IMR-90 (cell line): ENCODE results near the gene SLC30A10. TPM values are rescaled to one million over a fixed set of nuclear protein-coding genes. Genes with fewer than 3 reads are reported as not detected.

Source experiments
- ATAC-seq: fragments of 200-7000 bp; cut with Tn5 transposase; 2 replicates; pipeline ENCODE4 v1.9.1; 2020; ENCODE audit warnings: low read depth, mild to moderate bottlenecking, moderate library complexity
- Bru-seq: library from RNA; stranded (reverse); fragments of 400-500 nt; gene quantifications from one replicate; lab custom pipeline; 2021; lab: Mats Ljungman, UMichigan
- BruChase-seq, 2 experiments: library from RNA; stranded (reverse); fragments of 400-500 nt; gene quantifications; one replicate each; lab custom pipeline; 2021; lab: Mats Ljungman, UMichigan
- BruUV-seq: library from RNA; stranded (reverse); fragments of 400-500 nt; replicated peaks from 2 replicates; lab custom pipeline; 2021; lab: Mats Ljungman, UMichigan
- CTCF ChIA-PET: fragments of 300-600 bp; formaldehyde crosslinking; extraction: SDS; loops from one replicate; lab custom pipeline; 2021; ENCODE audit warnings: antibody characterized with exemption; lab: Yijun Ruan, JAX
- POLR2A ChIA-PET: fragments of 300-600 bp; sonication (Branson Sonifier 250); formaldehyde crosslinking; loops from one replicate; lab custom pipeline; 2022; ENCODE audit warnings: antibody characterized with exemption; ENCODE audit not compliant: unreplicated experiment; lab: Charles Lee
- DNase-seq: peaks from one replicate; pipeline ENCODE4 v3.0.0; 2013
- H2AFZ ChIP-seq: replicated peaks from 2 replicates; pipeline ENCODE3; 2013; ENCODE audit warnings: low read length, mild to moderate bottlenecking; ENCODE audit not compliant: poor library complexity
- H2AK5ac ChIP-seq: 2 replicates; pipeline ENCODE4 v1.6.1; 2013; ENCODE audit warnings: low read depth, low read length, inconsistent platforms
- H2AK9ac ChIP-seq: replicated peaks from 2 replicates; pipeline ENCODE3; 2013; ENCODE audit warnings: mild to moderate bottlenecking, low read depth, low read length, moderate library complexity; ENCODE audit not compliant: poor library complexity
- H2BK120ac ChIP-seq: 2 replicates; pipeline ENCODE4 v1.6.1; 2013; ENCODE audit warnings: low read depth, low read length, inconsistent platforms
- H2BK15ac ChIP-seq: 3 replicates; pipeline ENCODE4 v1.6.1; 2013; ENCODE audit warnings: low read depth, low read length, inconsistent platforms
- H2BK20ac ChIP-seq: 2 replicates; pipeline ENCODE4 v1.6.1; 2013; ENCODE audit warnings: low read depth, mild to moderate bottlenecking, inconsistent platforms, low read length, moderate library complexity
- H2BK5ac ChIP-seq: 2 replicates; pipeline ENCODE4 v1.6.1; 2013; ENCODE audit warnings: mild to moderate bottlenecking, low read depth, low read length, inconsistent platforms; ENCODE audit not compliant: poor library complexity, severe bottlenecking
- H3K14ac ChIP-seq: replicated peaks from 2 replicates; pipeline ENCODE4 v1.6.1; 2013; ENCODE audit warnings: low read depth, low read length, inconsistent platforms
- H3K18ac ChIP-seq: 2 replicates; pipeline ENCODE4 v1.6.1; 2013; ENCODE audit warnings: low read depth, low read length, control low read depth
- H3K23ac ChIP-seq: 2 replicates; pipeline ENCODE4 v1.6.1; 2013; ENCODE audit warnings: low read depth, low read length, inconsistent platforms
- H3K27ac ChIP-seq: 2 replicates; pipeline ENCODE4 v1.5.1; 2013; ENCODE audit warnings: mild to moderate bottlenecking, control low read depth, low read length; ENCODE audit not compliant: insufficient read depth
- H3K27me3 ChIP-seq: 2 replicates; pipeline ENCODE4 v1.6.1; 2013; ENCODE audit warnings: low read length; ENCODE audit not compliant: control insufficient read depth, insufficient read depth
- H3K36me3 ChIP-seq: 2 replicates; pipeline ENCODE4 v1.6.1; 2013; ENCODE audit warnings: low read length, mixed read lengths; ENCODE audit not compliant: control insufficient read depth, insufficient read depth
- H3K4ac ChIP-seq: 2 replicates; pipeline ENCODE4 v1.6.1; 2013; ENCODE audit warnings: low read depth, low read length, inconsistent platforms
- H3K4me1 ChIP-seq: 2 replicates; pipeline ENCODE4 v1.6.1; 2013; ENCODE audit warnings: low read length, mixed read lengths; ENCODE audit not compliant: control insufficient read depth, insufficient read depth
- H3K4me2 ChIP-seq: 2 replicates; pipeline ENCODE4 v1.6.1; 2013; ENCODE audit warnings: low read depth, mild to moderate bottlenecking, control low read depth, low read length, moderate library complexity
- H3K4me3 ChIP-seq: 2 replicates; pipeline ENCODE4 v1.5.1; 2013; ENCODE audit warnings: low read depth, mild to moderate bottlenecking, control low read depth, low read length, moderate library complexity; ENCODE audit not compliant: insufficient read depth
- H3K56ac ChIP-seq: 2 replicates; pipeline ENCODE4 v1.6.1; 2013; ENCODE audit warnings: low read length, inconsistent platforms; ENCODE audit not compliant: insufficient read depth; ENCODE audit errors: extremely low read depth
- H3K79me1 ChIP-seq, 2 experiments: 2 replicates each; pipeline ENCODE4 v1.6.1; 2013; ENCODE audit warnings: low read length in 2 of 2, inconsistent platforms in 1 of 2, low read depth in 1 of 2
- H3K9ac ChIP-seq: 2 replicates; pipeline ENCODE4 v1.6.1; 2013; ENCODE audit warnings: low read depth, low read length, control low read depth
- H3K9me1 ChIP-seq: 2 replicates; pipeline ENCODE4 v1.6.1; 2013; ENCODE audit warnings: low read length, inconsistent platforms; ENCODE audit not compliant: insufficient read depth
- H3K9me3 ChIP-seq: 2 replicates; pipeline ENCODE4 v1.6.1; 2013; ENCODE audit warnings: low read length; ENCODE audit not compliant: control insufficient read depth, insufficient read depth
- H4K20me1 ChIP-seq: 2 replicates; pipeline ENCODE4 v1.6.1; 2013; ENCODE audit warnings: low read length, inconsistent platforms; ENCODE audit not compliant: insufficient read depth
- H4K5ac ChIP-seq: 2 replicates; pipeline ENCODE4 v1.6.1; 2013; ENCODE audit warnings: mild to moderate bottlenecking, low read depth, low read length, control low read depth
- H4K8ac ChIP-seq, 2 experiments: 2 replicates each; pipeline ENCODE4 v1.6.1; 2013; ENCODE audit warnings: low read depth in 2 of 2, low read length in 2 of 2, control low read depth in 1 of 2, inconsistent platforms in 1 of 2
- H4K91ac ChIP-seq: 2 replicates; pipeline ENCODE4 v1.6.1; 2013; ENCODE audit warnings: low read depth, low read length, inconsistent platforms; ENCODE audit not compliant: insufficient read depth
- BHLHE40 ChIP-seq: fragments of 150-350 bp; IDR thresholded peaks from 2 replicates; pipeline ENCODE4 v1.6.1; 2016; ENCODE audit warnings: mild to moderate bottlenecking, low read depth, low read length
- CEBPB ChIP-seq: IDR thresholded peaks from 2 replicates; pipeline ENCODE4 v1.6.1; 2012; ENCODE audit warnings: low read depth, low read length, improper control_type of control experiment
- CHD1 ChIP-seq: IDR thresholded peaks from 2 replicates; pipeline ENCODE4 v1.6.1; 2012; ENCODE audit warnings: low read depth, low read length, improper control_type of control experiment
- ELK1 ChIP-seq: fragments of 150-350 bp; IDR thresholded peaks from 2 replicates; pipeline ENCODE4 v1.6.1; 2016; ENCODE audit warnings: low read depth, mild to moderate bottlenecking, low read length, moderate library complexity, borderline replicate concordance
- FOS ChIP-seq: fragments of 150-350 bp; IDR thresholded peaks from 2 replicates; pipeline ENCODE4 v1.6.1; 2016; ENCODE audit warnings: low read depth, low read length
- MAFK ChIP-seq: IDR thresholded peaks from 2 replicates; pipeline ENCODE4 v1.6.1; 2012; ENCODE audit warnings: low read depth, low read length, improper control_type of control experiment
- MAZ ChIP-seq: IDR thresholded peaks from 2 replicates; pipeline ENCODE4 v1.6.1; 2012; ENCODE audit warnings: low read depth, mild to moderate bottlenecking, low read length, improper control_type of control experiment, moderate library complexity, borderline replicate concordance
- MXI1 ChIP-seq: IDR thresholded peaks from 2 replicates; pipeline ENCODE4 v1.6.1; 2012; ENCODE audit warnings: low read depth, mild to moderate bottlenecking, low read length, moderate library complexity, borderline replicate concordance
- NFE2L2 ChIP-seq: fragments of 150-350 bp; IDR thresholded peaks from 2 replicates; pipeline ENCODE4 v1.6.1; 2016; ENCODE audit warnings: low read depth, mild to moderate bottlenecking, low read length
- POLR2A ChIP-seq: IDR thresholded peaks from 2 replicates; pipeline ENCODE4 v1.6.1; 2012; ENCODE audit warnings: mild to moderate bottlenecking, low read depth, low read length
- RAD21 ChIP-seq: IDR thresholded peaks from 2 replicates; pipeline ENCODE4 v1.6.1; 2012; ENCODE audit warnings: low read length, improper control_type of control experiment
- RCOR1 ChIP-seq: IDR thresholded peaks from 2 replicates; pipeline ENCODE4 v1.6.1; 2012; ENCODE audit warnings: mild to moderate bottlenecking, low read length, improper control_type of control experiment; ENCODE audit not compliant: insufficient replicate concordance
- RFX5 ChIP-seq: IDR thresholded peaks from 2 replicates; pipeline ENCODE4 v1.8.0; 2012; ENCODE audit warnings: low read depth, mild to moderate bottlenecking, low read length, moderate library complexity
- SMC3 ChIP-seq: fragments of 150-350 bp; IDR thresholded peaks from 2 replicates; pipeline ENCODE4 v1.6.1; 2016; ENCODE audit warnings: low read depth, mild to moderate bottlenecking, antibody characterized with exemption, low read length, moderate library complexity
- USF2 ChIP-seq: fragments of 150-350 bp; IDR thresholded peaks from 2 replicates; pipeline ENCODE4 v1.6.1; 2017; ENCODE audit warnings: mild to moderate bottlenecking, antibody characterized with exemption, low read length, low read depth
- WGBS, 2 experiments: methylation state at CpG; one replicate each; pipeline versions ENCODE4 v1.1.5 to v1.1.7; 2013; ENCODE audit warnings: missing lambda C conversion rate in 2 of 2; ENCODE audit not compliant: insufficient read length in 1 of 2; ENCODE audit errors: extremely low coverage in 2 of 2; 5-methylcytosine and 5-hydroxymethylcytosine counted together
- dilution Hi-C: fragments of 300-500 bp; cut with HindIII; formaldehyde crosslinking; loops from one replicate; pipeline ENCODE4 v1.14.3; 2018; ENCODE audit warnings: low sequenced_read_pairs; ENCODE audit not compliant: unreplicated experiment
- in situ Hi-C: fragments of 300-500 bp; cut with MboI; formaldehyde crosslinking; loops from 3 replicates; pipeline ENCODE4 v1.14.3; 2019; ENCODE audit warnings: low sequenced_read_pairs, inconsistent platforms, mixed read lengths
- intact Hi-C: fragments of 100-400 bp; cut with micrococcal nuclease; formaldehyde crosslinking; loops from 2 replicates; pipeline ENCODE4 v1.10.0; 2022
- long read RNA-seq: library from polyadenylated mRNA; unstranded; transcript quantifications from one replicate; pipeline ENCODE4 v2.0.0, GENCODE V29; 2021; ENCODE audit not compliant: unreplicated experiment
- polyA plus RNA-seq, 3 experiments: library from polyadenylated mRNA; depleted of rRNA; stranded (reverse); fragments of >200 nt; gene quantifications; 2 replicates each; pipeline ENCODE4 v1.2.3, GENCODE V29; 2012; ENCODE audit warnings: low replicate concordance in 1 of 3
- total RNA-seq: library from RNA; depleted of rRNA; stranded (reverse); fragments of >200 nt; gene quantifications from 2 replicates; pipeline ENCODE4 v1.2.3, GENCODE V29; 2012; rRNA removed

SLC30A10 gene
- total RNA-seq (not detected in 2 replicates), polyA plus RNA-seq (2012; rRNA removed) (not detected in 2 replicates), Bru-seq, nascent RNA (not detected), BruChase-seq, experiment 1, labeled RNA remaining after a 6-hour chase (percentile 6 among the genes with signal in this experiment), BruChase-seq, experiment 2, labeled RNA remaining after a 2-hour chase (percentile 6 among the genes with signal in this experiment)
- polyA plus RNA-seq (2012; cell fraction: cytosol; rRNA removed), result not detected in 2 replicates
- polyA plus RNA-seq (2012; cell fraction: nucleus; rRNA removed; ENCODE audit: low replicate concordance), result not detected in 2 replicates
- long read RNA-seq, result 0 reads

GRCh38 chr1:219927956-219928790 lies at the start of gene SLC30A10:
Gene SLC30A10, minus strand, starts transcription at chr1:219928557. Its CDS starts 117 bp downstream, at chr1:219928440.
- Histone ChIP-seq H3K4ac (no peak within 1 kb of the TSS), H4K91ac (no peak within 1 kb of the TSS), H4K5ac (no peak within 1 kb of the TSS), H3K36me3 (no peaks in the 10 kb centered on the region), H3K9me3 (no peaks in the 10 kb centered on the region), H3K9ac (no peak within 1 kb of the TSS), H2BK20ac (no peak within 1 kb of the TSS), H3K4me1 (no peaks in the 10 kb centered on the region), H2BK120ac (no peak within 1 kb of the TSS), H3K27me3 (peaks cover 24% of the 10 kb centered on the region), H3K56ac (no peak within 1 kb of the TSS), H3K4me2 (peak within 1 kb of the TSS; percentile 59; the same call in 1 of the 2 replicates), H3K27ac (no peak within 1 kb of the TSS), H2AK5ac (no peak within 1 kb of the TSS), H2BK5ac (no peak within 1 kb of the TSS), H4K20me1 (no peaks in the 10 kb centered on the region), H2AK9ac (no peak within 1 kb of the TSS), H4K8ac (no peak within 1 kb of the TSS), H2BK15ac (no peak within 1 kb of the TSS), H3K18ac (no peak within 1 kb of the TSS), H3K23ac (no peak within 1 kb of the TSS), H2AFZ (peak within 1 kb of the TSS; percentile 89), H3K14ac (no peak within 1 kb of the TSS), H3K4me3 (peak within 1 kb of the TSS; percentile 19; the same call in 1 of the 2 replicates), H3K9me1 (no peaks in the 10 kb centered on the region), H3K79me1 (no peaks in the 10 kb centered on the region)
- WGBS, 2 experiments, result 2% methylated on average over 57 of the region's 91 CpGs; no CpG with 5 or more reads in 1 of the 2 experiments
- ATAC-seq (peak; percentile 67), DNase-seq (no peak)
- in situ Hi-C loops (no loop called here), dilution Hi-C loops (no loop called here), intact Hi-C loops (no loop called here)
- POLR2A ChIA-PET, result no interaction called here
- BruUV-seq, result no TSS peak
- CTCF ChIA-PET, result no interaction called here
- no peak for TF ChIP-seq MAZ
- no peak for TF ChIP-seq CEBPB
- TF ChIP-seq ELK1, result no peak
- TF ChIP-seq USF2, result no peak
- no peak for TF ChIP-seq RAD21
- TF ChIP-seq POLR2A, result no peak
- no peak for TF ChIP-seq RFX5
- no peak for TF ChIP-seq MAFK
- no peak for TF ChIP-seq NFE2L2
- no peak for TF ChIP-seq SMC3
- TF ChIP-seq RCOR1, result no peak
- TF ChIP-seq FOS, result no peak
- TF ChIP-seq MXI1, result no peak
- TF ChIP-seq BHLHE40, result no peak
- no peak for TF ChIP-seq CHD1
